ENCODE results near the gene BTN1A1. TPM values are rescaled to one million over a fixed set of nuclear protein-coding genes. Genes with fewer than 3 reads are reported as not detected.

Gene BTN1A1
- total and polyA plus RNA-seq, 9 of the 15 experiments (the other 6 are each of a cell fraction or from before 2014, with no cell fraction given): 0.01 to 0.15 (median 0.06) TPM; not detected in 4

DNA sequence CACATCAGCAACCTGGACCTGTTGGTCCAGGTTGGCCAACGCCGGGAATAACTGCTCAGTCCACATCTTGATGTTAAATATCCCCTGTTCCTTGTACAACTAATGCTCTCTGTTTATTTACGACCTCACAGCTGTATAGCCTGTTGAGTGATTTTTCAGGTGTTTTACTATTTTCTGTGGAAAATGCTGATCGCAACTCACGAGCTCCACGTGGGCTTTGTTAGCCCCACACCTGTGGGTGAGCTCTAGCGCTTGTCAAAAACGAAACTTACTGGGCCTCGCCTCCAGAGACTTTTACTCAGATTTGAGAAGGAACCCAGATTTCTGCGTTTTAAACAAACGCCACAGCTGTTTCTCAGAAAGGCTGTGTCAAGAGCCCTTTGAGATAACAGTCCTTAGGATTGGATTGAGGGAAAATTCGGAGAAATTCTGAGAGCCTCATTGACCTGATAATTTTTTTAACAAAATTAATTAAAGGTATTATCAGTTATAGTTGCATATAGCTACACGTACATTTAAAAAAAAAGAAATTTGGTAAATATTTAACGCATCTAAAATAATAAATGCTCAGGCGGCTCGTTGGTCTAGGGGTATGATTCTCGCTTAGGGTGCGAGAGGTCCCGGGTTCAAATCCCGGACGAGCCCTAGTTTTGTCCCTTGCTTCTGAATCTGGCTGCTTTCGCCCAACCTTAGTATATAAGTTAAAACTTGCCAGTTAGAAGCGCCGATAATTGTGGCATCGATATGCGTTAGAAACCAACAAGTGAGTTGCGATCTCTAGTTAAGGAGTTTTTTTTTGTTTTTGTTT lies 54.8 kb downstream of the BTN1A1 start (continued):
- TF ChIP-seq, protein P1, sequence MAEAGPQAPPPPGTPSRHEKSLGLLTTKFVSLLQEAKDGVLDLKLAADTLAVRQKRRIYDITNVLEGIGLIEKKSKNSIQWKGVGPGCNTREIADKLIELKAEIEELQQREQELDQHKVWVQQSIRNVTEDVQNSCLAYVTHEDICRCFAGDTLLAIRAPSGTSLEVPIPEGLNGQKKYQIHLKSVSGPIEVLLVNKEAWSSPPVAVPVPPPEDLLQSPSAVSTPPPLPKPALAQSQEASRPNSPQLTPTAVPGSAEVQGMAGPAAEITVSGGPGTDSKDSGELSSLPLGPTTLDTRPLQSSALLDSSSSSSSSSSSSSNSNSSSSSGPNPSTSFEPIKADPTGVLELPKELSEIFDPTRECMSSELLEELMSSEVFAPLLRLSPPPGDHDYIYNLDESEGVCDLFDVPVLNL (CRISPR knock-in tag; IDR thresholded peaks at IDR 0.05; ENCODE audit: low read depth): no peak
- no peak for TF ChIP-seq SRF (CRISPR knock-in tag; IDR thresholded peaks at IDR 0.05)
- TF ChIP-seq RAD51 (IDR thresholded peaks at IDR 0.05; ENCODE audit: borderline replicate concordance, low read depth): no peak
- no peak; the same call in 1 of the 2 replicates for TF ChIP-seq HCFC1 (IDR thresholded peaks at IDR 0.05; ENCODE audit: low read depth, low read length)
- TF ChIP-seq JUND (IDR thresholded peaks at IDR 0.05; ENCODE audit: borderline replicate concordance, low read depth, low read length): peak; percentile 55; the same call in 1 of the 2 replicates
- TF ChIP-seq JUND (tag; IDR thresholded peaks at IDR 0.05; ENCODE audit: borderline replicate concordance, low read depth, low read length): 0 out of 3 replicates have a peak, but pooled peaks have one; percentile 1
- TF ChIP-seq KAT2B (IDR thresholded peaks at IDR 0.05; ENCODE audit: low read depth, low read length): no peak
- TF ChIP-seq, protein P2, sequence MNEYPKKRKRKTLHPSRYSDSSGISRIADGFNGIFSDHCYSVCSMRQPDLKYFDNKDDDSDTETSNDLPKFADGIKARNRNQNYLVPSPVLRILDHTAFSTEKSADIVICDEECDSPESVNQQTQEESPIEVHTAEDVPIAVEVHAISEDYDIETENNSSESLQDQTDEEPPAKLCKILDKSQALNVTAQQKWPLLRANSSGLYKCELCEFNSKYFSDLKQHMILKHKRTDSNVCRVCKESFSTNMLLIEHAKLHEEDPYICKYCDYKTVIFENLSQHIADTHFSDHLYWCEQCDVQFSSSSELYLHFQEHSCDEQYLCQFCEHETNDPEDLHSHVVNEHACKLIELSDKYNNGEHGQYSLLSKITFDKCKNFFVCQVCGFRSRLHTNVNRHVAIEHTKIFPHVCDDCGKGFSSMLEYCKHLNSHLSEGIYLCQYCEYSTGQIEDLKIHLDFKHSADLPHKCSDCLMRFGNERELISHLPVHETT (CRISPR knock-in tag; conservative IDR thresholded peaks at IDR 0.05 in 1 of 2, IDR thresholded peaks at IDR 0.05 in 1 of 2): no peak
- TF ChIP-seq, protein P3, sequence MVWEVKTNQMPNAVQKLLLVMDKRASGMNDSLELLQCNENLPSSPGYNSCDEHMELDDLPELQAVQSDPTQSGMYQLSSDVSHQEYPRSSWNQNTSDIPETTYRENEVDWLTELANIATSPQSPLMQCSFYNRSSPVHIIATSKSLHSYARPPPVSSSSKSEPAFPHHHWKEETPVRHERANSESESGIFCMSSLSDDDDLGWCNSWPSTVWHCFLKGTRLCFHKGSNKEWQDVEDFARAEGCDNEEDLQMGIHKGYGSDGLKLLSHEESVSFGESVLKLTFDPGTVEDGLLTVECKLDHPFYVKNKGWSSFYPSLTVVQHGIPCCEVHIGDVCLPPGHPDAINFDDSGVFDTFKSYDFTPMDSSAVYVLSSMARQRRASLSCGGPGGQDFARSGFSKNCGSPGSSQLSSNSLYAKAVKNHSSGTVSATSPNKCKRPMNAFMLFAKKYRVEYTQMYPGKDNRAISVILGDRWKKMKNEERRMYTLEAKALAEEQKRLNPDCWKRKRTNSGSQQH (CRISPR knock-in tag; IDR thresholded peaks at IDR 0.05): no peak
- TF ChIP-seq ZNF76 (CRISPR knock-in tag; IDR thresholded peaks at IDR 0.05; ENCODE audit: borderline replicate concordance): no peak
- TF ChIP-seq, protein P4, sequence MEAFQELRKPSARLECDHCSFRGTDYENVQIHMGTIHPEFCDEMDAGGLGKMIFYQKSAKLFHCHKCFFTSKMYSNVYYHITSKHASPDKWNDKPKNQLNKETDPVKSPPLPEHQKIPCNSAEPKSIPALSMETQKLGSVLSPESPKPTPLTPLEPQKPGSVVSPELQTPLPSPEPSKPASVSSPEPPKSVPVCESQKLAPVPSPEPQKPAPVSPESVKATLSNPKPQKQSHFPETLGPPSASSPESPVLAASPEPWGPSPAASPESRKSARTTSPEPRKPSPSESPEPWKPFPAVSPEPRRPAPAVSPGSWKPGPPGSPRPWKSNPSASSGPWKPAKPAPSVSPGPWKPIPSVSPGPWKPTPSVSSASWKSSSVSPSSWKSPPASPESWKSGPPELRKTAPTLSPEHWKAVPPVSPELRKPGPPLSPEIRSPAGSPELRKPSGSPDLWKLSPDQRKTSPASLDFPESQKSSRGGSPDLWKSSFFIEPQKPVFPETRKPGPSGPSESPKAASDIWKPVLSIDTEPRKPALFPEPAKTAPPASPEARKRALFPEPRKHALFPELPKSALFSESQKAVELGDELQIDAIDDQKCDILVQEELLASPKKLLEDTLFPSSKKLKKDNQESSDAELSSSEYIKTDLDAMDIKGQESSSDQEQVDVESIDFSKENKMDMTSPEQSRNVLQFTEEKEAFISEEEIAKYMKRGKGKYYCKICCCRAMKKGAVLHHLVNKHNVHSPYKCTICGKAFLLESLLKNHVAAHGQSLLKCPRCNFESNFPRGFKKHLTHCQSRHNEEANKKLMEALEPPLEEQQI (IDR thresholded peaks at IDR 0.05): no peak
- no peak for TF ChIP-seq HDAC3 (IDR thresholded peaks at IDR 0.05; ENCODE audit: borderline replicate concordance, partially characterized antibody)
- TF ChIP-seq, protein P5, sequence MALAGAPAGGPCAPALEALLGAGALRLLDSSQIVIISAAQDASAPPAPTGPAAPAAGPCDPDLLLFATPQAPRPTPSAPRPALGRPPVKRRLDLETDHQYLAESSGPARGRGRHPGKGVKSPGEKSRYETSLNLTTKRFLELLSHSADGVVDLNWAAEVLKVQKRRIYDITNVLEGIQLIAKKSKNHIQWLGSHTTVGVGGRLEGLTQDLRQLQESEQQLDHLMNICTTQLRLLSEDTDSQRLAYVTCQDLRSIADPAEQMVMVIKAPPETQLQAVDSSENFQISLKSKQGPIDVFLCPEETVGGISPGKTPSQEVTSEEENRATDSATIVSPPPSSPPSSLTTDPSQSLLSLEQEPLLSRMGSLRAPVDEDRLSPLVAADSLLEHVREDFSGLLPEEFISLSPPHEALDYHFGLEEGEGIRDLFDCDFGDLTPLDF (CRISPR knock-in tag; IDR thresholded peaks at IDR 0.05): no peak
- TF ChIP-seq, protein P6, sequence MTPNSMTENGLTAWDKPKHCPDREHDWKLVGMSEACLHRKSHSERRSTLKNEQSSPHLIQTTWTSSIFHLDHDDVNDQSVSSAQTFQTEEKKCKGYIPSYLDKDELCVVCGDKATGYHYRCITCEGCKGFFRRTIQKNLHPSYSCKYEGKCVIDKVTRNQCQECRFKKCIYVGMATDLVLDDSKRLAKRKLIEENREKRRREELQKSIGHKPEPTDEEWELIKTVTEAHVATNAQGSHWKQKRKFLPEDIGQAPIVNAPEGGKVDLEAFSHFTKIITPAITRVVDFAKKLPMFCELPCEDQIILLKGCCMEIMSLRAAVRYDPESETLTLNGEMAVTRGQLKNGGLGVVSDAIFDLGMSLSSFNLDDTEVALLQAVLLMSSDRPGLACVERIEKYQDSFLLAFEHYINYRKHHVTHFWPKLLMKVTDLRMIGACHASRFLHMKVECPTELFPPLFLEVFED (CRISPR knock-in tag; conservative IDR thresholded peaks at IDR 0.05): no peak
